ENCODE results near the gene HORMAD1.
A peak's percentile ranks its signal among the peaks of the same experiment; 100 is the strongest.
"Not testable (repeated sequence)": the region's sequence is repeated elsewhere in the genome, so short reads cannot be mapped to it uniquely, and the experiment has no call there.

Gene HORMAD1, protein sequence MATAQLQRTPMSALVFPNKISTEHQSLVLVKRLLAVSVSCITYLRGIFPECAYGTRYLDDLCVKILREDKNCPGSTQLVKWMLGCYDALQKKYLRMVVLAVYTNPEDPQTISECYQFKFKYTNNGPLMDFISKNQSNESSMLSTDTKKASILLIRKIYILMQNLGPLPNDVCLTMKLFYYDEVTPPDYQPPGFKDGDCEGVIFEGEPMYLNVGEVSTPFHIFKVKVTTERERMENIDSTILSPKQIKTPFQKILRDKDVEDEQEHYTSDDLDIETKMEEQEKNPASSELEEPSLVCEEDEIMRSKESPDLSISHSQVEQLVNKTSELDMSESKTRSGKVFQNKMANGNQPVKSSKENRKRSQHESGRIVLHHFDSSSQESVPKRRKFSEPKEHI

DNA sequence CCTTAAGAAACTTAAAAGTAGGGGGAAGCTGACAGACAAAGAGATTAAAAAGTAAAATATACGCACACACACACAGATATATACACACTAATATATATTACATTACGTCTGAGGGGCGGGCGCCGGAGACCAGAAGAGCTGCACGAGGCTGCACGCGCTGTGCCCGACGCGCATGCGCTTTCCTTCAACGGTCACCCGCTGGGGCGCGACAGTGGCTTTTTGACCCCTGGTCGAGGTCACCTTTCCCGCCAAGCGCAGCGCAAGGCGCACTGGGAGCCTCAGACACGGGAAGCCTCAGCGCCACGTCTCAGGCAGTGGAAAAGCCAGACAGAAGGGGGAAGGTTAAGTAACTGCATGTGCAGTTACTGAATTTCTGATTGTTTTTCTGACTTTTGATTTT lies at the start of gene HORMAD1:
TSS of gene HORMAD1 (minus strand) at position 193 of the 400 bp plus-strand sequence. CDS start 1,390 bp downstream, outside the sequence.
- no peak for DNase-seq (ENCODE audit: low spot score)

DNA sequence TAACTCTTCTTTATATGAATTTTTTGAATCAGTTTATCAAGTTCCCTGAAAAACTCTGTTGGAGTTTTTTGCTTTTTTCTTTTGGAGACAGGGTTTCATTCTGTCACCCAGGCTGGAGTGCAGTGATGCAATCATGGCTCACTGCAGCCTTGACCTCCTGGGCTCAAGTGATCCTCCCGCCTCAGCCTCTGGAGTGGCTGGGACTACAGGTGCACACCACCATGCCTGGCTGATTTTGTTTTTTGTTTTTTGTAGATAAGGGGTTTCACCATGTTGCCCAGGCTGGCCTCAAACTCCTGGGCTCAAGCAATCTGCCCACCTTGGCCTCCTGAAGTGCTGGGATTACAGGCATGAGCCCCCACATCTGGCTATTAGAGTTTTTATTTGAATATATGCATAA lies 47.0 kb upstream of the HORMAD1 start:
- DNase-seq (ENCODE audit: low spot score): not testable (repeated sequence)

DNA sequence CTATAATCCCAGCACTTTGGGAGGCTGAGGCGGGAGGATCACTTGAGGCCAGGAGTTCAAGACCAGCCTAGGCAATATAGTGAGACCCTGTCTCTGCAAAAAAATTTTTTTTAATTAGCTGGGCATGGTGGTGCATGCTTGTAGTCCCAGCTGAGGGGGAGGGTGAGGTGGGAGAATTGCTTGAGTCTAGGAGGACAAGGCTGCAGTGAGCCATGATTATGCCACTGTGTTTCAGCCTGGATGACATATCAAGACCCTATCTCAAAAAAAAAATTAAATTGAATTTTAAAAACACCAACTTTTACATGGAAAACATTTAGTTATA lies 45.2 kb upstream of the HORMAD1 start:
- not testable (repeated sequence) for DNase-seq (ENCODE audit: low spot score)

DNA sequence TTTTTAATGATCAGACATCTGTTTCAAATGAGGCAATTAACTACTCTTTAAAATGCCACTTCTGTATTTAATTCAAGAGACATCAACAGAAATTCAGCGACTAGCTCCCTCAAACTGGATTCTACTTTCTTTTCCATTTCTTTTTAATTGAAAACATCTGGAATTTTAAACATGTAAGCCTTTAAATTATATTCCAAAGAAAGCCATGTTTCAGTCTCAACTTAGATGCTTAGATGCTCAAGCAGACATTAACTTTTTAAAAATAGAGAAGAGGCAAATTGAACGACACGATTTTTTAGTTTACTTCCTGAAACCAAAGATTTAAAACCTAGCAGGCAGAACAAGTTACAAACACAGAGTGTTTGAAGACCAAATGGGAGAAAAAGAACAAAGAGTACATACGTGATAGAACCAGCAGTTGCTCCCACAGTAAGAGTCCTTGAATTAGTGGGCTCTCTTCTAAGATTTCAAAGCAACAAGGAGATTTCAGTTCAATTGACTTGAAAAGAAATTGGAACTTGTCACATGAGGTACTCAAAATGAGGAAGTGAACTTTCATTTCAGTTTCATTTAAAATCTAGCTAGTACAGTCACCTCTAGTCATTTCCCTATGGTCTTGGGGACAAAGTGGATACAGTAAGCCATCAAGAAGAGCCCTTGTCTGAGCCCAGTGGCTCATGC lies 44.7 kb upstream of the HORMAD1 start, which contains the start of gene CTSS:
TSS of gene CTSS (minus strand) at position 483 of the 681 bp plus-strand sequence. CDS start 1,015 bp downstream, outside the sequence.
- DNase-seq (ENCODE audit: low spot score): peak; percentile 73

DNA sequence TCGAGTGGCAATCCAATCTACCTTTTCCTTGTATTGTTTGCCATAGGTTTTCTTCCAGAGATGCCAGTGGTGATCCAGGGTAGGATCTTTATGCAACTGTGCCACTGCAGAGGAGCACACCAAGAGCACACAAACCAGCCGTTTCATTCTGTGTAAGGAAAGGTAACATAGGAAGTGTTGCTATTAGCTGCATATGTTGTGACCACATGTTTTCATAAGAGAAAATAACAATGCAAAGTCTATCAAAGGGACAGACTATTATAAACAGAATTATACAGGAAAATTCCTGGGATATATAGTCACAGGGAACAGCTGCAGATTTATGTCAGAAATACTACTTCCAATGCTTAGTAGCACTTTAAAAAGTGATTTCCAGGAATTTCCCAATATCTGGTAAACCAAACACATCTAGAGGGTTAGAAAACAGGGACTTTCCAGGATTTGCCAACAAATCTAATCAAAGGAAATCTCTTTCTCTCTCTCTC lies 44.0 kb upstream of the HORMAD1 start:
- DNase-seq (ENCODE audit: low spot score): no peak

DNA sequence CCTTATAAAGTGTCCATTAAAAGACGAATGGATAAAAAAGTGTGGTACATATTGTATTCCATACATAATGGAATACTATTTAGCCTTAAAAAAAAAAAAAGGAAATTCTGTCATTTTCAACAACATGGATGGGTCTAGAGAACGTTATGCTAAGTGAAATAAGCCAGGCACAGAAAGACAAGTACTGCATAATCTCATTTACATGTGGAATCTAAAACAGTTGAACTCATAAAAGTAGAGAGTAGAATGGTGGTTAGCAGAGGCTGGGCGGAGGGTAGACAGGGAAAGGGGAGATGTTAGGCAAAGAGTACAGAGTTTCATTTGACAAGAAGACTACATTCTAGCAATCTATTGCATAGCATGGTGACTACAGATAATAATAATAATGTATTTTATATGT lies 42.3 kb upstream of the HORMAD1 start:
- DNase-seq (ENCODE audit: low spot score): no peak

DNA sequence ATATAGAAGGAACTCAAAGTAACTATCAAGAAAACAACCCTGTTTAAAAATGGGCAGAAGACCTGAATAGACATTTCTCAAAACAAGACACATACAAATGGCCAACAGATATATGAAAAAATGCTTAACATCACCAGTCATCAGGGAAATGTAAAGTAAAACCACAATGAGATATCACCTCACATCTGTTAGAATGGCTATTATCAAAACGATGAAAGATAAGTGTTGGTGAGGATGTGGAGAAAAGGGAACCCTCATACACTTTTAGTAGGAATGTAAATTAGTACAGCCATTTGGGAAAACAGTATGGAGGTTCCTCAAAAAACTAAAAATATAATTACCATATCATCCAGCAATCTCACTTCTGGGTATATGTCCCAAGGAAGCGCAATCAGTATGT lies 41.9 kb upstream of the HORMAD1 start:
- no peak for DNase-seq (ENCODE audit: low spot score)

DNA sequence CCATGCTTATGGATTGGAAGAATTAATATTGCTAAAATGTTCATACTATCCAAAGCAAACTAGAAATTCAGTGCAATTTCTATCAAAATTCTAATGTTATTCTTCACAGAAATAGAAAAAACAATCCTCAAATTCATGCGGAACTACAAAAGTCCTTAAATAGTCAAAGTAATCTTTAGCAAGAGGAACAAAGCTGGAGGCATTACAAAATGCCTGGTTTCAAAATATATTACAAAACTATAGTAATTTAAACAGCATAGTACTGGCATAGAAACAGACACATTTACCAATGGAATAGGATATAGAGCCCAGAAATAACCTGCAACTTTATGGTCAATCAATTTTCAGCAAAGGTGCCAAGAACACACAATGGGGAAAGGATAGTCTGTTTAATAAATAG lies 41.1 kb upstream of the HORMAD1 start:
- DNase-seq (ENCODE audit: low spot score): no peak

DNA sequence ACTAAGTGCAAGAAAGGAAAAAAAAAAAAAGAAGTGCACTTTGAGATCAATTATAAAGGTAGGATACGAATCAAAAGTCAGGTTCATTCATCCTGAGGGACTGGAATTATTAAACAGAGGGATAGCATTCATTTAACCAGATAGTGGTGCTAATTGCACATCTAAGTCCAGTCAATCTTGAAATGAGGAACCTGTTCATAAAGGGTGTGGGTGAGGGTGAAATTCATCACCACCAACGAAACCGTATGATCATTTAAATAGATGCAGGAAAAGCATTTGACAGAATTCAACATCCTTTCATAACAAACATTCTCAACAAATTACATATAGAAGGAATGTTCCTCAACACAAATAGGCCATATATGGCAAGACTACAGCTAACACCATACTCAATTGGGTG lies 39.3 kb upstream of the HORMAD1 start:
- DNase-seq (ENCODE audit: low spot score): no peak

DNA sequence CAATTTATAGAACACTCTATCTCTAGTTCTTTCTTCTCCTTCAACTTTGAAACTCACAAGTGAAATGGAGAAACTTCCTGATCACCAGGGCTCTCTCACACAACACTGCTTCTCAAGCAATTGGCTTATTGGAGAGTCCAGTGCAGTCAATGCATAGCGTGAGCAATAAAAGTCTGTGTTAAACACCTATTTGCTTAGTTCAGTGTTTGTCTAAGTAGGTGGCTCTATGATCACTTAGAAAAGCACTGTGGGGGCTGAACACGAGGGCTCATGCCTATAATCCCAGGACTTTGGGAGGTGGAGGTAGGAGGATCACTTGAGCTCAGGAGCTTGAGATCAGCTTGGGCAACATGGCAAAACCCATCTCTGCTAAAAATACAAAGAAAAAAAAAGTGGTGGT lies 32.7 kb upstream of the HORMAD1 start:
- DNase-seq (ENCODE audit: low spot score): no peak

DNA sequence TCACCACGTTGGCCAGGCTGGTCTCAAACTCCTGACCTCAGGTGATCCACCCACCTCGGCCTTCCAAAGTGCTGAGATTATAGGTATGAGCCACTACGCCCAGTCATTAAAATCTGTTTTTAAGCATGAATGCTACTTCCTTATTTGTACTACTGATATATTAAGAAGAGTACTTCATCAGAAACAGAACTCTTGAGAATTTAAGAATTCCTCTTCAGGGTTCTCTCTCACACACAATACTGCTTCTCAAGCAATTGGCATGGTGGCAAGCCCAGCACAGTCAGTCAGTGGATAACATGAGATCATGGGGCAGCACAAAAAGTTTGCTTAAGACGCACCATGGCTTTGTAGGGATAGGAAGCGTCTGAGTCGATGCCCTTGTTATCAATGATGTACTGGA lies 30.7 kb upstream of the HORMAD1 start:
- no peak for DNase-seq (ENCODE audit: low spot score)

DNA sequence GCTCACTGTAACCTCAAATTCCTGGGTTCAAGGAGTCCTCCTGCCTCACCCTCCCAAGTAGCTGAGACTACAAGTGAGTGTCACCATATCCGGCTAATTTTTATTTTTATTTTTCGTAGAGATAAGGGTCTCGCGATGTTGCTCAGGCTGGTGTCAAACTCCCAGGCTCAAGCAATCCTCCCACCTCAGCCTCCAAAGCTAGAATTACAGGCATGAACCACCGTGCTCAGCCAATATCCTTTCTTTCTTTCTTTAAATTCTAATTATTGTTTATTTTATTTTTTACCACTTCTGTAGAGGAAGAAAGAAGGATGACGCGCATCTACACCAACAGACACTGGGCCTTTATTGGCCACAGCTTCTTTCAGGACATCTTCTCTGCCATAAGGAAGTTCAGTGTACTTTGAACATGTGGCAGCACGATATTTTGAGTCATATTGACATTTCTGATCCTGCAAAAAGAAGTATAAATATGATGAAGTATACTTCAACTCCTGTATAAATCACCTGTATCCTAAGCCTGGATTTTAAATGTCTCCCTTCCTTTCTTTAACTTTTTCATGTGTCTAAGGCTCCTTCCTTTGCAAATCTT lies 29.1 kb upstream of the HORMAD1 start:
- DNase-seq (ENCODE audit: low spot score): no peak

DNA sequence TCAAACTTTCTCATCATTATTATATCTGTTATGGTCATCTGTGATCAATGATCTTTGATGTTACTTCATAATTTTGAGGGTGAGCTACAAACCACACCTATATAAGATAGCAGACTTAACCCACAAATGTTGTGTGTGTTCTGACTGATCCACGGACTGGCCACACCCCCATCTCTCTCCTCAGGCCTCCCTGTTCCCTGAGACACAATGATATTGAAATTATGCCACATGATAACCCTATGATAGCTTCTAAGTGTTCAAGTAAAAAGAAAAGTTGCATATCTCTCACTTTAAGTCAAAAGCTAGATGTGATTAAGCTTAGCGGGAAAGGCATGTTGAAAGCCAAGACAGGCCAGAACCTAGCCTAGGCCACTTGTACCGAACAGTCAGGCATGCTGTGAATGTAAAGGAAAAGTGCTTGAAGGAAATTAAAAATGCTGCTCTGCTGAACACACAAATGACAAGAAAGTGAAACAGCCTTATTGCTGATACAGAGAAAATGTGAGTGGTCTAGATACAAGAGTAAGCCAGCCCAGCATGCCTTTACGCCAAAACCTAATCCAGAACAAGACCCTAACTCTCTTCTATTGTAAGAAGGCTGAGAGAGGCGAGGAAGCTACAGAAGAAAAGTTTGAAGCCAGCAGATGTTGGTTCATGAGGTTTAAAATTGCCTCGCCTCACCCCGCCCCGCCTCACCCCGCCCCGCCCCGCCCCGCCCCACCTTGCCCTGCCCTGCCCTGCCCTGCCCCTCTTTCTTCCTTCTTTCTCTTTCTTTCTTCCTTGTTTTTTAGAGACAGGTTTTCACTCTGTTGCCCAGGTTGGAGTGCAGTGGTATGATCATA lies 28.4 kb upstream of the HORMAD1 start:
- no peak for DNase-seq (ENCODE audit: low spot score)

DNA sequence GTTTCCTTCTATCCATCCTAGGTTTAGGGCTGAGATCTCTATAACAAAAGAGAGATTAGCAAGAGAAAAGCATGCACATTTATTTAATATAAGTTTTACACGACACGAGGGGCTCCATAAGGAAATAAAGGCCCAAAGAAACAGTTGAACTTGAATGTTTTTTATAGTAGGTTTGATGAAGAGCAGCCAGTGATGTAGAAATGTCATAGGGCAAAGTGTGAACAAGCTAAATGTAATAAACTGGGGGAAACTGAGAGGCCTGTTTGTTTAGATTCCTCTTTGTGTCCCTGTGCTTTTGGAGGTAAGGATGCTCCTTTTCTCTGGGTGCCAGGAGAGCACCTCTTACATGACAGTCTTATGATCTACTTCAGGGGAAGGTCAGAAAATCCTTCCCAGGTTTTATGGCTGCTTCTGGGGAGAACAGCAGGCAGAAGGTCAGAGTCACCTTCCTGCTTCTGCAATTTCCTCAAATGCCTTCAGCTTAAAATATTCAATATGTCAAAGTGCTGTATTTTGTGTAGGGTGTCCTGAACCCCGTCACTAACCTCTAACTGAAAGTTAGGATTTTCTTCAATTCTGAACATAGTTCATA lies 9.5 kb upstream of the HORMAD1 start:
- DNase-seq (ENCODE audit: low spot score): no peak

DNA sequence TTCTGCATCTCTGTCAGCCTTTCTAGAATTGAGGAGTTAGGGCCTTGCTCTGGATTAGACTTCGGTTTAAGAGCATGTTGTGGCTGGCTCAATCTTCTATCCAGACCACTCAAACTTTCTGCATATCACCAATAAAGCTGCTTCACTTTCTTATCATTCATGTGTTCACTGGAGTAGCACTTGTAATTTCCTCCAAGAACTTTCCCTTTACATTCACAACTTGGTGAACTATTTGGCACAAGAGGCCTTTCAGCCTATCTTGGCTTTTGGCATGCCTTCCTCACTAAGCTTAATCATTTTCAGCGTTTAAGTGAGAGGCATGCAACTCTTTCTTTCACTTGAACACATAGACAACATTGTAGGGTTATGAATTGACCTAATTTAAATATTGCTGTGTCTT lies 3.6 kb upstream of the HORMAD1 start:
- DNase-seq (ENCODE audit: low spot score): no peak

DNA sequence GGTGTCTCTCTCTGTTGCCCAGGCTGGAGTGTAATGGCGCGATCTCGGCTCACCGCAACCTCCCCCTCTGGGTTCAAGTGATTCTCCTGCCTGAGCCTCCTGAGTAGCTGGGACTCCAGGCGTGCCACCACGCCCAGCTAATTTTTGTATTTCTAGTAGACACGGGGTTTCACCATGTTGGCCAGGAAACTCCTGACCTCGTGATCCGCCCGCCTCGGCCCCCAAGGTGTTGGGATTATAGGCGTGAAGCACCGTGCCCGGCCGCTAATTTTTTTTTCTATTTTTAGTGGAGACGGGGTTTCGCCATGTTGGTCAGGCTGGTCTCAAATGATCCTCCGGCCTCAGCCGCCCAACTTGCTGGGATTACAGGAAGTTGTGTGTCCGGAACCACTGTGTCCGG lies 597 bp downstream of the HORMAD1 start:
- no peak for DNase-seq (ENCODE audit: low spot score)

DNA sequence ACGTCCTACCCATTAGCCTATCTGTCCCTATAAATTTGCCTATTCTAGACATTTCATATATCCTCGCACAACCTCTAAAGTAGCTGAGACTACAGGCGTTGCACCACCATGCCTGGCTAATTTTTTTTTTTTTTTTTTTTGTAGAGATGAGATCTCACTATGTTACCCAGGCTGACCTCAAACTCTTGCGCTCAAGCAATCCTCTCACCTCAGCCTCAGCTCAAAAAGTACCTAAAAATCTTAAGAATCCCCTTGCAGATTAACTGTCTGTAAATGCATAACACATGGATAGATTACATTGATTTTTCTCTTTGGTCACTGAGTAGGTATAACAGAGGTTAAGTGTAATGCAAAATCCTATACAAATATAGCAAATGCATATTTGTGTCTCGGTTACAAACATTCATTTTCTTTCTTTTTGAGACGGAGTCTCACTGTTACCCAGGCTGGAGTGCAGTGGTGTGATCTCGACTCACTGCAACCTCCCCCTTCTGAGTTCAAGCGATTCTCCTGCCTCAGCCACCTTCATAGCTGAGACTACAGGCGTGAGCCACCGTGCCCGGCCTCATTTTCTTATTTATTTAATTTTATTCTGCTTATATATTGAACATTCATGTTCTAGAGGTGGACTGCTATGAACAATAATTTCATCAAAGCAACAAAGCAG lies 2.3 kb downstream of the HORMAD1 start:
- no peak for DNase-seq (ENCODE audit: low spot score)

DNA sequence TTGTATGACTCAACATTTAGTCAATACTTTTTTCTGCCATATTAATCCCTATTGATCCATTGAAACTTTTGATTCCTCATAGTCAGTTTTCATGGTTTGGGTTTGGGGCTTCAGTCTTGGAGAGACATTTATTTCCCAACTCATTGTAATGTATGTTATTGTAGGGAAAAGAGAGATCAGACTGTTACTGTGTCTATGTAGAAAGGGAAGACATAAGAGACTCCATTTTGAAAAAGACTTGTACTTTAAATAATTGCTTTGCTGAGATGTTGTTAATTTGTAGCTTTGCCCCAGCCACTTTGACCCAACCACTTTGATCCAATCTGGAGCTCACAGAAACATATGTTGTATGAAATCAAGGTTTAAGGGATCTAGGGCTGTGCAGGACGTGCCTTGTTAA lies 11.7 kb downstream of the HORMAD1 start:
- DNase-seq (ENCODE audit: low spot score): not testable (repeated sequence)

DNA sequence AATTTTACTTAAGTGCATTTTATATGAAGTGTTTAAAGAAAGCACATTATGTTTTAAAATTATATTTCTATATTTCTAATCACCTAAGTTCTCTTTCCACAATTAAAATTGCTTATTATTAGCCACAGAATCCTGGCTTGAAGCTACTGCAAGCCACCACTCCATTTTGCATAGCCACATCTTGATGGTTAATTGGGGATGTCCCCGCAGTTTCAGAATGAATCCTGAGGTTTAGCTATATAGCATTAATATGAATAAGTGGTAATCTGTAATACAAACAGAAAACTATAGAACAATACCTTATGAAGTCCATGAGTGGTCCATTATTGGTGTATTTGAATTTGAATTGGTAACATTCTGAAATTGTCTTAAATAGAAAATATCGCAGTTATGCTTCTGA lies 12.1 kb downstream of the HORMAD1 start:
- no peak for DNase-seq (ENCODE audit: low spot score)

DNA sequence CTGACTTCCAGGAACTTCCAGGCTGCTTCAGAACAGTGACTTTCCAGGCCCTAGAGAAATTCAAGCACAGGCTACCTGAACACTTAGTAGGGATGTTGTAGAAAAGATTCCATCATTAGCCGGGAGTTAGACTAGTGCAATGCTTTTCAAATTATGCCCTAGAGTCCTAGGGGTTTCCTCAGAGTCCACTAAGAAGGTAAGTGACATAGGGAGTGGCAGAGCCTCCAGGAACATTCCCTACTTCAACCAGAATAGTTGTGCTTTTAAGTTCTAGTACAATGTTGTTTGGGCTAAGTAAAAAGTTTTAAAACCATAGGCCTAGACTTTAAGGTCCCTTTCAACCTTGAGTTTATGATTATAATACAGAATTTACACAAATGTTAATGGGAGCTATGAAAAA lies 14.6 kb downstream of the HORMAD1 start:
- DNase-seq (ENCODE audit: low spot score): no peak

DNA sequence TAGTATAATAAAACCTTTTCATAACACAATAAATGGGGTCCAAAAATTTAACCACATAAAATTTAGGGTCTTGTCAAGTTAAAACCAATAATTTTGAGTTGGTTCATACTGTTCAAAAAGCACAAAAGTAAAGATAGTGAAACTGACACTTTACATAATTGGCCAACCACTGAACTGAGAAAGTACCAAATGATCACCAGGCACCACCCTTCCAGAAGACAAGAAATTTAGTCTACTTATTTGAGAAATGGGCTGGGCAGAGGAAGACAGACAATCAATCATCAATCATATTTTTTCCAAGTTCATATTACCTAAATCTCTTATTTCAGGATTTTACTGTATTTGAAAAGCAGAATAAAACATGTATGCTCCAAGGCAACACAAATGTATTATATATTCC lies 17.3 kb downstream of the HORMAD1 start:
- no peak for DNase-seq (ENCODE audit: low spot score)
